BE2C (cell line): ENCODE data around the gene TMPRSS11A.

ENCODE experiments used
- DNase-seq: peaks from one replicate; pipeline ENCODE4 v3.0.0-alpha.2; 2020
- H3K27me3 ChIP-seq: fragments of 250-450 bp; sonication (Bioruptor Pico); 2 replicates; pipeline ENCODE4 v1.5.1; 2020; ENCODE audit warnings: mild to moderate bottlenecking
- H3K36me3 ChIP-seq: fragments of 250-450 bp; sonication (Bioruptor Pico); 2 replicates; pipeline ENCODE4 v1.5.1; 2020; ENCODE audit warnings: mild to moderate bottlenecking
- H3K4me1 ChIP-seq: fragments of 250-450 bp; sonication (Bioruptor Pico); 2 replicates; pipeline ENCODE4 v1.5.1; 2020
- H3K4me3 ChIP-seq: 2 replicates; pipeline ENCODE4 v1.5.1; 2011; ENCODE audit warnings: low read depth, low read length
- H3K9me3 ChIP-seq: fragments of 250-450 bp; sonication (Bioruptor Pico); 2 replicates; pipeline ENCODE4 v1.5.1; 2020
- TF ChIP-seq, protein P1 (sequence below): IDR thresholded peaks from 2 replicates; pipeline ENCODE4 v1.5.1; 2012; ENCODE audit warnings: mild to moderate bottlenecking, low read depth, low read length

Gene TMPRSS11A

GRCh38 chr4:67869580-67870190 lies 93.6 kb downstream of the TMPRSS11A start:
- Histone ChIP-seq H3K4me1 (no peaks in the 10 kb centered on the region), H3K9me3 (no peaks in the 10 kb centered on the region), H3K4me3 (no peak overlapping the region), H3K36me3 (no peaks in the 10 kb centered on the region), H3K27me3 (no peaks in the 10 kb centered on the region)
- TF ChIP-seq, protein P1, sequence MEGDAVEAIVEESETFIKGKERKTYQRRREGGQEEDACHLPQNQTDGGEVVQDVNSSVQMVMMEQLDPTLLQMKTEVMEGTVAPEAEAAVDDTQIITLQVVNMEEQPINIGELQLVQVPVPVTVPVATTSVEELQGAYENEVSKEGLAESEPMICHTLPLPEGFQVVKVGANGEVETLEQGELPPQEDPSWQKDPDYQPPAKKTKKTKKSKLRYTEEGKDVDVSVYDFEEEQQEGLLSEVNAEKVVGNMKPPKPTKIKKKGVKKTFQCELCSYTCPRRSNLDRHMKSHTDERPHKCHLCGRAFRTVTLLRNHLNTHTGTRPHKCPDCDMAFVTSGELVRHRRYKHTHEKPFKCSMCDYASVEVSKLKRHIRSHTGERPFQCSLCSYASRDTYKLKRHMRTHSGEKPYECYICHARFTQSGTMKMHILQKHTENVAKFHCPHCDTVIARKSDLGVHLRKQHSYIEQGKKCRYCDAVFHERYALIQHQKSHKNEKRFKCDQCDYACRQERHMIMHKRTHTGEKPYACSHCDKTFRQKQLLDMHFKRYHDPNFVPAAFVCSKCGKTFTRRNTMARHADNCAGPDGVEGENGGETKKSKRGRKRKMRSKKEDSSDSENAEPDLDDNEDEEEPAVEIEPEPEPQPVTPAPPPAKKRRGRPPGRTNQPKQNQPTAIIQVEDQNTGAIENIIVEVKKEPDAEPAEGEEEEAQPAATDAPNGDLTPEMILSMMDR, result no peak
- no peak for DNase-seq

GRCh38 chr4:67861513-67861912 lies 101.8 kb downstream of the TMPRSS11A start:
- Histone ChIP-seq H3K4me1 (no peaks in the 10 kb centered on the region), H3K27me3 (no peaks in the 10 kb centered on the region), H3K9me3 (no peaks in the 10 kb centered on the region), H3K4me3 (no peak overlapping the region), H3K36me3 (no peaks in the 10 kb centered on the region)
- TF ChIP-seq, protein P1, result no peak
- DNase-seq, result no peak
